WTC11 (cell line): ENCODE measurements around the gene IL37. TPM values are rescaled to one million over a fixed set of nuclear protein-coding genes. Genes with fewer than 3 reads are reported as not detected.

Experiments
- ATAC-seq: fragments of 200-7000 bp; cut with Tn5 transposase; 2 replicates; pipeline ENCODE4 v1.10.0; 2021; ENCODE audit warnings: mild to moderate bottlenecking, moderate library complexity
- CTCF ChIA-PET: fragments of 300-600 bp; sonication (Branson Sonifier 250); formaldehyde crosslinking; loops from one replicate; lab custom pipeline; 2021; ENCODE audit warnings: antibody characterized with exemption; lab: Charles Lee
- POLR2A ChIA-PET: fragments of 350-600 bp; sonication (Branson Sonifier 250); formaldehyde crosslinking; loops from one replicate; lab custom pipeline; 2021; ENCODE audit warnings: antibody characterized with exemption; lab: Charles Lee
- DNase-seq: peaks from one replicate; pipeline ENCODE4 v3.0.0; 2021; ENCODE audit warnings: low spot score
- H3K27ac Mint-ChIP-seq: 2 replicates; pipeline ENCODE4 v1.8.0; 2021; ENCODE audit warnings: mixed read lengths
- H3K27me3 Mint-ChIP-seq: 2 replicates; pipeline ENCODE4 v1.8.0; 2021; ENCODE audit warnings: low read depth, mild to moderate bottlenecking, moderate library complexity, mixed read lengths
- H3K36me3 Mint-ChIP-seq: 2 replicates; pipeline ENCODE4 v1.8.0; 2021; ENCODE audit warnings: mixed read lengths
- H3K4me1 Mint-ChIP-seq: 2 replicates; pipeline ENCODE4 v1.8.0; 2022; ENCODE audit warnings: mixed read lengths
- H3K4me3 Mint-ChIP-seq: 2 replicates; pipeline ENCODE4 v1.8.0; 2021; ENCODE audit warnings: mild to moderate bottlenecking, moderate library complexity, mixed read lengths
- H3K9me3 Mint-ChIP-seq: 2 replicates; pipeline ENCODE4 v1.8.0; 2021; ENCODE audit warnings: mixed read lengths
- CTCF ChIP-seq: fragments of 200-600 bp; IDR thresholded peaks from 2 replicates; pipeline ENCODE4 v1.8.0; 2022; ENCODE audit warnings: antibody characterized with exemption
- E2F5 ChIP-seq: sonication (generic); formaldehyde crosslinking; IDR thresholded peaks from 2 replicates; pipeline ENCODE4 v1.8.1; 2022; ENCODE audit warnings: mild to moderate bottlenecking, moderate library complexity, missing genetic modification reagents
- FOXK1 ChIP-seq: sonication (generic); formaldehyde crosslinking; IDR thresholded peaks from 2 replicates; pipeline ENCODE4 v1.8.0; 2022; ENCODE audit warnings: mild to moderate bottlenecking, moderate library complexity, missing genetic modification reagents
- FOXP4 ChIP-seq: sonication (generic); formaldehyde crosslinking; IDR thresholded peaks from 2 replicates; pipeline ENCODE4 v1.8.0; 2022; ENCODE audit warnings: mild to moderate bottlenecking, missing genetic modification reagents
- KAT7 ChIP-seq: sonication (generic); formaldehyde crosslinking; IDR thresholded peaks from 2 replicates; pipeline ENCODE4 v1.8.1; 2023; ENCODE audit warnings: missing genetic modification reagents, mild to moderate bottlenecking, borderline replicate concordance
- MAX ChIP-seq: sonication (generic); formaldehyde crosslinking; IDR thresholded peaks from 2 replicates; pipeline ENCODE4 v1.8.0; 2022; ENCODE audit warnings: mild to moderate bottlenecking, missing genetic modification reagents
- NFATC4 ChIP-seq: fragments of 250-450 bp; sonication (Bioruptor Pico); IDR thresholded peaks from 2 replicates; pipeline ENCODE4 v1.9.0; 2021; ENCODE audit warnings: mild to moderate bottlenecking
- SP1 ChIP-seq: sonication (generic); formaldehyde crosslinking; conservative IDR thresholded peaks from 2 replicates; pipeline ENCODE4 v1.8.1; 2022; ENCODE audit warnings: missing genetic modification reagents
- TP53 ChIP-seq: sonication (generic); formaldehyde crosslinking; IDR thresholded peaks from 2 replicates; pipeline ENCODE4 v1.8.1; 2023; ENCODE audit warnings: mild to moderate bottlenecking, missing genetic modification reagents
- ZNF219 ChIP-seq: sonication (generic); formaldehyde crosslinking; IDR thresholded peaks from 2 replicates; pipeline ENCODE4 v1.8.0; 2023; ENCODE audit warnings: missing genetic modification reagents, mild to moderate bottlenecking, borderline replicate concordance
- ZNF232 ChIP-seq: sonication (generic); formaldehyde crosslinking; IDR thresholded peaks from 2 replicates; pipeline ENCODE4 v1.8.0; 2022; ENCODE audit warnings: mild to moderate bottlenecking, missing genetic modification reagents
- ZNF263 ChIP-seq: sonication (generic); formaldehyde crosslinking; IDR thresholded peaks from 2 replicates; pipeline ENCODE4 v1.8.1; 2022; ENCODE audit warnings: low read depth, mild to moderate bottlenecking, moderate library complexity, missing genetic modification reagents
- ZNF317 ChIP-seq: sonication (generic); formaldehyde crosslinking; IDR thresholded peaks from 2 replicates; pipeline ENCODE4 v1.8.1; 2023; ENCODE audit warnings: low read depth, mild to moderate bottlenecking, moderate library complexity, missing genetic modification reagents, borderline replicate concordance
- ZNF423 ChIP-seq: fragments of 250-450 bp; sonication (Bioruptor Pico); IDR thresholded peaks from 2 replicates; pipeline ENCODE4 v2.1.2; 2022; ENCODE audit warnings: mild to moderate bottlenecking, moderate library complexity
- ZNF425 ChIP-seq: fragments of 250-450 bp; sonication (Bioruptor Pico); conservative IDR thresholded peaks from 2 replicates; pipeline ENCODE4 v1.9.0; 2021; ENCODE audit warnings: mild to moderate bottlenecking
- total RNA-seq: library from RNA; stranded (reverse); gene quantifications from 3 replicates; pipeline ENCODE4 v1.2.3, GENCODE V29; 2021
- TF ChIP-seq, protein P1 (sequence below): sonication (generic); formaldehyde crosslinking; conservative IDR thresholded peaks from 2 replicates; pipeline ENCODE4 v1.8.1; 2023; ENCODE audit warnings: mild to moderate bottlenecking, low read depth, missing genetic modification reagents, moderate library complexity
- TF ChIP-seq, protein P2 (sequence below): sonication (generic); formaldehyde crosslinking; IDR thresholded peaks from 2 replicates; pipeline ENCODE4 v1.8.0; 2023; ENCODE audit warnings: mild to moderate bottlenecking, missing genetic modification reagents

Gene IL37
- total RNA-seq, 1 experiment from 2014 or later: 0.48 TPM

DNA sequence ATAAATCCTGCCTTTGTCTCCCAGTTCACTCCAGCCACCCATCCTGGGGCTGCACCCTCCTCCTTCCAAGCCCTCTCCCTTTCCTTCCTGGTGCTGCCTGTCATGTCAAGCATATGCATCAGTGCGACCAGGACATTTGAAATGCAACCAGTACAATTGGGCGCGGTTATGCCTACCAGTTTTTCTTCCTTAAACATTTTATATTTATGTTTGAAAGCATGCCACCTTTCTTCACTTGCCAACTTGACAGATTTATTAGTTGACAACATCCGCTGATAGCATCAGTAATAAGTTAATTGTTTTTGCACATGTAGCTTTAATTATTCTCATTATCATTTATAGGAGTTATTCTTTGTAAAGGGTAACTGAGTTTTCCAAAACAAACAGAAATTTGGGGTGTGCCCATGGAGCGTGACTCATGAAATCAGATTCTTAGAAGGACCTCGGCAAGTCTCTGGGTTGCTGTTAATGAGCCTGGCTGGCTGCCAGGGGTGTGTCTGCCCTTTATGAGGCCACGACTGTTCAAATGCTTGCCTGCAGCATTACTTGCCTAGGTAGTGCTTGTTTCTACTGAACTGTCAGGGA is 41.6 kb upstream of the IL37 start:
- Mint-ChIP-seq H3K4me3 (no peak overlapping the region), H3K36me3 (peaks cover 28% of the 10 kb centered on the region), H3K4me1 (peaks cover 24% of the 10 kb centered on the region), H3K27ac (no peak overlapping the region), H3K27me3 (peaks cover 7% of the 10 kb centered on the region; the same call in 1 of the 2 replicates), H3K9me3 (peaks cover 38% of the 10 kb centered on the region)
- CTCF ChIA-PET: interaction anchor here (0.7 kb wide), 1 partner anchor 51 kb away, joined by 5 read pairs; no protein-coding TSS in a partner anchor
- ATAC-seq: peak; percentile 50
- DNase-seq: no peak
- no peak for TF ChIP-seq TP53 (CRISPR knock-in tag)
- TF ChIP-seq MAX (CRISPR knock-in tag): no peak
- TF ChIP-seq ZNF219 (CRISPR knock-in tag): no peak
- no peak for TF ChIP-seq CTCF
- no peak for TF ChIP-seq NFATC4 (CRISPR knock-in tag)
- POLR2A ChIA-PET: no interaction called here

DNA sequence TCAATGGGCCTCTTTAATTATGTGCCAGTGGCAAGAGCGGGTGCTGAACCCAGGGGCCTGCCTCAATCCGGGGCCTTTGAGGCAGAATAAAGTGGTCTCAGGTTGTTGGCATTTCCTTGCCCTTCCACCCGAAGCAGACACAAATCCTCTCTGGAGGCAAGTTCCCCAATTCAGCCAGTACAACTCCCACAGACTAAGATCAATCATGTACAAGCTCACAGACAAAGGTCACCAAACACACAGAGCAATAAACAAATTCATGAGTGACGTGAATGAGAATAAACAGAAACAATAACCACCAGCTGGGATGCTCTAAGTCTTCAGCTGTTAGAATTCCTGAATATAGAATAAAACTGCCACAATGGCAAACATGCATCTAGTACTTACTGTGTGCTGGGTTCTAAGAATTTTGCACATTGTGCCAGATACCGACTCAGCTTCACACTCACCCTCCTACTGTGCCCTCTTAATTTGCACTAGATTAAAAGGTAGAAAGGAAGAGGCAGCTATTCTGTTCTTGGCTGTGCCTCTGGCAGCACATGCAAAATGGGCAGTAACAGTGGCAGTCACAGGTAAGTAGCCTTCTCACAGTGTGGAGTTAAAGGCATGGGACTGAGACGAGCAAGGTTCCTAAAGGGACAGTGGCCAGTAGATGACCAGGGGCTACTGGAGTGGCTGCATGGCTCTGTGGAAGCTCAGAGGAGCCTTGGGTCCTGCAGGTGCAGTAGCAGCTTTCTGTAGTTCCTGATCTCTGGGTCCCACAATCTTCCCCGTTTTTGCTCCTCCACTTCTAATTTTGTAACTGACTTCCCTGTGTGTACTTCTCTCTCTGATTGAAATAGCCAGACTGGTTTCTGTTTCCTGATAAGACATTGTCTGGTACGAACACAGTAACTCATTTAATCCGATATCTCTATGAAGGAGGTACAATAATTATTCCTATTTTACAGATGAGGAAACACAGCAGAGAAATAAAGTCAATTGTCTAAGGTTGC is 39.8 kb upstream of the IL37 start:
- Mint-ChIP-seq H3K27me3 (peaks cover 7% of the 10 kb centered on the region; the same call in 1 of the 2 replicates), H3K4me1 (peaks cover 24% of the 10 kb centered on the region), H3K36me3 (peaks cover 11% of the 10 kb centered on the region), H3K27ac (peak overlapping the region; percentile 30), H3K9me3 (peaks cover 22% of the 10 kb centered on the region), H3K4me3 (no peak overlapping the region)
- ChIA-PET POLR2A (interaction anchor here (0.6 kb wide), 1 partner anchor 180 kb away, joined by 3 read pairs; no protein-coding TSS in a partner anchor), CTCF (interaction anchor here (1.1 to 2.2 kb wide), 2 partner anchors 14 to 70 kb away, joined by 6 to 13 read pairs; no protein-coding TSS in a partner anchor)
- DNase-seq: no peak
- ATAC-seq: peak; percentile 38
- no peak for TF ChIP-seq KAT7 (CRISPR knock-in tag)
- no peak for TF ChIP-seq FOXP4 (CRISPR knock-in tag)
- TF ChIP-seq ZNF425 (CRISPR knock-in tag): no peak
- TF ChIP-seq ZNF317 (CRISPR knock-in tag): no peak
- TF ChIP-seq FOXK1: no peak
- TF ChIP-seq E2F5 (CRISPR knock-in tag): no peak
- TF ChIP-seq ZNF263 (CRISPR knock-in tag): no peak
- no peak for TF ChIP-seq ZNF423 (CRISPR knock-in tag)
- TF ChIP-seq, protein P1, sequence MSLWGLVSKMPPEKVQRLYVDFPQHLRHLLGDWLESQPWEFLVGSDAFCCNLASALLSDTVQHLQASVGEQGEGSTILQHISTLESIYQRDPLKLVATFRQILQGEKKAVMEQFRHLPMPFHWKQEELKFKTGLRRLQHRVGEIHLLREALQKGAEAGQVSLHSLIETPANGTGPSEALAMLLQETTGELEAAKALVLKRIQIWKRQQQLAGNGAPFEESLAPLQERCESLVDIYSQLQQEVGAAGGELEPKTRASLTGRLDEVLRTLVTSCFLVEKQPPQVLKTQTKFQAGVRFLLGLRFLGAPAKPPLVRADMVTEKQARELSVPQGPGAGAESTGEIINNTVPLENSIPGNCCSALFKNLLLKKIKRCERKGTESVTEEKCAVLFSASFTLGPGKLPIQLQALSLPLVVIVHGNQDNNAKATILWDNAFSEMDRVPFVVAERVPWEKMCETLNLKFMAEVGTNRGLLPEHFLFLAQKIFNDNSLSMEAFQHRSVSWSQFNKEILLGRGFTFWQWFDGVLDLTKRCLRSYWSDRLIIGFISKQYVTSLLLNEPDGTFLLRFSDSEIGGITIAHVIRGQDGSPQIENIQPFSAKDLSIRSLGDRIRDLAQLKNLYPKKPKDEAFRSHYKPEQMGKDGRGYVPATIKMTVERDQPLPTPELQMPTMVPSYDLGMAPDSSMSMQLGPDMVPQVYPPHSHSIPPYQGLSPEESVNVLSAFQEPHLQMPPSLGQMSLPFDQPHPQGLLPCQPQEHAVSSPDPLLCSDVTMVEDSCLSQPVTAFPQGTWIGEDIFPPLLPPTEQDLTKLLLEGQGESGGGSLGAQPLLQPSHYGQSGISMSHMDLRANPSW (CRISPR knock-in tag): no peak
- TF ChIP-seq SP1: no peak
- TF ChIP-seq, protein P2, sequence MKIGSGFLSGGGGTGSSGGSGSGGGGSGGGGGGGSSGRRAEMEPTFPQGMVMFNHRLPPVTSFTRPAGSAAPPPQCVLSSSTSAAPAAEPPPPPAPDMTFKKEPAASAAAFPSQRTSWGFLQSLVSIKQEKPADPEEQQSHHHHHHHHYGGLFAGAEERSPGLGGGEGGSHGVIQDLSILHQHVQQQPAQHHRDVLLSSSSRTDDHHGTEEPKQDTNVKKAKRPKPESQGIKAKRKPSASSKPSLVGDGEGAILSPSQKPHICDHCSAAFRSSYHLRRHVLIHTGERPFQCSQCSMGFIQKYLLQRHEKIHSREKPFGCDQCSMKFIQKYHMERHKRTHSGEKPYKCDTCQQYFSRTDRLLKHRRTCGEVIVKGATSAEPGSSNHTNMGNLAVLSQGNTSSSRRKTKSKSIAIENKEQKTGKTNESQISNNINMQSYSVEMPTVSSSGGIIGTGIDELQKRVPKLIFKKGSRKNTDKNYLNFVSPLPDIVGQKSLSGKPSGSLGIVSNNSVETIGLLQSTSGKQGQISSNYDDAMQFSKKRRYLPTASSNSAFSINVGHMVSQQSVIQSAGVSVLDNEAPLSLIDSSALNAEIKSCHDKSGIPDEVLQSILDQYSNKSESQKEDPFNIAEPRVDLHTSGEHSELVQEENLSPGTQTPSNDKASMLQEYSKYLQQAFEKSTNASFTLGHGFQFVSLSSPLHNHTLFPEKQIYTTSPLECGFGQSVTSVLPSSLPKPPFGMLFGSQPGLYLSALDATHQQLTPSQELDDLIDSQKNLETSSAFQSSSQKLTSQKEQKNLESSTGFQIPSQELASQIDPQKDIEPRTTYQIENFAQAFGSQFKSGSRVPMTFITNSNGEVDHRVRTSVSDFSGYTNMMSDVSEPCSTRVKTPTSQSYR (CRISPR knock-in tag): no peak
- TF ChIP-seq ZNF232 (CRISPR knock-in tag): no peak
